ENCODE measurements around the gene SIRPA. TPM values are rescaled to one million over a fixed set of nuclear protein-coding genes. Genes with fewer than 3 reads are reported as not detected.

SIRPA gene
- total and polyA plus RNA-seq, 11 donors: 8.6 to 73.5 (median 28.5) TPM

DNA sequence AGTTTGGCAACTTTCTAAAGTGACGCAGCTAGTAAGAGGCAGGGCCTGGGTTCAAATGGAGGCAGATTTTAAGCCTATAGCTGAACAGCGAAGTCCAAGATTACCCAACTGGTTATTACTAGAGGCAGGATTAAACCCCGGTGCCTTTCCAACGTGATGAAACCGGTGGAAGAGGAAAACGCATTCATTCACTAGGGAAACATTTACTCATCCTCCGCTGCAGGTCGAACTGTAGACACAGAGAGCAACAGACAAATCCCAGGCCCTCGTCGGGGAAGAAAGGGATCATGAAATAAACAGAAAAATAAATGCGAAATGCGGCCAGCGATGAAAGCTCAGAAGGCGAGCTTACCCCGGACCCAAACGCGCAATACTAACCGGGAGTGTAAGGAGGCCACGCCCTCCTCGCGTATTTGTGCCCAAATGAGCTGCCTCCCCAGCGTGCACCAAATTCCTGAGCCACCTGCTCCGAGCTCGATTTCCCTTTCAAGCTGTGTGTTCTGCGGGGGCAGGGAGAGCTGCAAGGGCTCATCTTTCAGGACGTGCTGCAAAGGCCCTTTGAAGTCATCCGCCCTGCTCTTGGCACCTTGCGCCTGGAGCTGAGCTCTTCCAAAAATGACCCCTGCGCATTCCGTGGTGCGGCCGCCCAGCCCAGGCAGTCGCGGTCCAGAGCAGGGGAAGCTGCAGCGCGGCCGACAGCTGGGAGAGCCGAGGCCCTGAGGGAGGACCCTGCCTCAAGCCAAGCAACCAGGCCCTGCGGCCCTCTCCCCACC, 51.7 kb downstream of the SIRPA start:
- TF ChIP-seq, protein P1, sequence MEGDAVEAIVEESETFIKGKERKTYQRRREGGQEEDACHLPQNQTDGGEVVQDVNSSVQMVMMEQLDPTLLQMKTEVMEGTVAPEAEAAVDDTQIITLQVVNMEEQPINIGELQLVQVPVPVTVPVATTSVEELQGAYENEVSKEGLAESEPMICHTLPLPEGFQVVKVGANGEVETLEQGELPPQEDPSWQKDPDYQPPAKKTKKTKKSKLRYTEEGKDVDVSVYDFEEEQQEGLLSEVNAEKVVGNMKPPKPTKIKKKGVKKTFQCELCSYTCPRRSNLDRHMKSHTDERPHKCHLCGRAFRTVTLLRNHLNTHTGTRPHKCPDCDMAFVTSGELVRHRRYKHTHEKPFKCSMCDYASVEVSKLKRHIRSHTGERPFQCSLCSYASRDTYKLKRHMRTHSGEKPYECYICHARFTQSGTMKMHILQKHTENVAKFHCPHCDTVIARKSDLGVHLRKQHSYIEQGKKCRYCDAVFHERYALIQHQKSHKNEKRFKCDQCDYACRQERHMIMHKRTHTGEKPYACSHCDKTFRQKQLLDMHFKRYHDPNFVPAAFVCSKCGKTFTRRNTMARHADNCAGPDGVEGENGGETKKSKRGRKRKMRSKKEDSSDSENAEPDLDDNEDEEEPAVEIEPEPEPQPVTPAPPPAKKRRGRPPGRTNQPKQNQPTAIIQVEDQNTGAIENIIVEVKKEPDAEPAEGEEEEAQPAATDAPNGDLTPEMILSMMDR (IDR thresholded peaks at IDR 0.05): no peak
- no peak for TF ChIP-seq POLR2A (IDR thresholded peaks at IDR 0.05)
- 6 to 11% (median 9%) methylated on average over 30 to 39 of the region's 39 CpGs for WGBS, 4 donors
- ATAC-seq: peak in 3 of 4 donors; percentile 12 to 39 (median 26)
- Histone ChIP-seq H3K4me1 (peaks cover 0 to 69% (median 5%) of the 10 kb centered on the region in 12 donors), H3K27me3 (peaks cover 0 to 11% (median 0%) of the 10 kb centered on the region in 9 donors), H3K9me3 (no peaks in the 10 kb centered on the region), H3K36me3 (no peaks in the 10 kb centered on the region), H3K27ac (peak overlapping the region in 2 of 12 donors; percentile 16 to 91), H3K4me3 (peak overlapping the region in 11 of 12 donors; percentile 14 to 38 (median 33))
- DNase-seq: peak in 2 of 5 donors; percentile 45 to 65
- intact Hi-C loops (cut with DNase I): no loop called here

DNA sequence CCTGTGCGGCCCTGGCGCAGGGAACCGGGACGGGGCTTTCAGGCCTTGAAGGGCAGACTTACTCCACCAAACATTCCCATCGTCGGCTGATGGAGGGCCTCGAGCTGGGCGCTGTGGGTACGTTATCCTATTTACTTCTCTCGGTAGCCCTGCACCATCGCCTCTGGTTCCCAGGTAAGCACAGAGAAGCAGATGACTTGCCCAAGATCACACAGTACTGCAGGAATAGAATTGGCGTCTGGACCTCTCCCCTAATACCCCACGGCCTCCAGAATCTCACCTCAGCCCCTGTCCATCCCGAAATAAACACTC, 52.3 kb downstream of the SIRPA start:
- no peaks in the 10 kb centered on the region for H3K9me3 ChIP-seq
- no peak for DNase-seq
- ATAC-seq: no peak
- no peak for TF ChIP-seq POLR2A (IDR thresholded peaks at IDR 0.05)
- TF ChIP-seq, protein P1 (IDR thresholded peaks at IDR 0.05): no peak
- peaks cover 0 to 11% (median 0%) of the 10 kb centered on the region in 9 donors for H3K27me3 ChIP-seq
- peak overlapping the region in 7 of 12 donors; percentile 14 to 38 (median 33) for H3K4me3 ChIP-seq
- peak overlapping the region in 1 of 12 donors; percentile 91 for H3K27ac ChIP-seq
- H3K36me3 ChIP-seq: no peaks in the 10 kb centered on the region
- 53 to 68% (median 63%) methylated on average over 9 to 14 of the region's 14 CpGs for WGBS, 4 donors
- intact Hi-C loops (cut with DNase I): no loop called here
- H3K4me1 ChIP-seq: peaks cover 0 to 69% (median 5%) of the 10 kb centered on the region in 12 donors

DNA sequence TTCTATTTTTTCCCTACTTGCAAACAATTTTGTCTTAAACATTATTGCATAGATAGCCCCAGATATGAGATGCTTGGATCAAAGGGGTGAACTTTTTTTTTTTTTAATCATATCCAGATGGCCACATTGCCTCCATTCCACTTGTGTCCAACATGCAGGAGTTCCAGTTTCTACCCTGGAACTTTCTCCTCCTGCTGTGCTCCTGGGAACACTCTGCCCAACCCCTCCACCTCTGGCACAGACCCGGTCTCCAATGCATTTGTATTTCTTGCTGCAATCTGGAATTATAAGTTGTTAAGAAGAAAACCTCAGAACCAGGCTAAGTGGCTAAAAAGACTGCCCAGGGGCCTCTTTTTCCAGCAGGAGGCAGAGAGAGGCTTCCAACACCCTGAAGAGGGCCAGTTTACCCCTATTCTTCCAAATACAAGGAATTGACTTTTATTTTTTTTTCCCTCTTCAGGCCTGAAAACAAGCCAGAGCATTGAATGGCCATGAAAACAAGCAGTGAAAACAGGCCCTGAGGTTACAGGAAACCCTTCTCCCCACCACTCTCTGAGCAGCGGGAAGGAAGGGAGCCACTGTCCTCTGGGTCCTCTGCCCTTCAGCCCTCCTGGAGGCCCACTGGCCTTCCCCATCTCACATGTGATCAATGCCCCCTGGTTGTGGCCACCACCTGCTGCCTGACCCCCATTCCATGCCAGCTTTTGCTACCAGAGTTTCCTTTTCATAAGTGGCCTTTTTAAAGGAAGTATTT, 54.3 kb downstream of the SIRPA start:
- TF ChIP-seq, protein P1 (IDR thresholded peaks at IDR 0.05): no peak
- TF ChIP-seq POLR2A (IDR thresholded peaks at IDR 0.05): no peak
- intact Hi-C loops (cut with DNase I): no loop called here
- H3K9me3 ChIP-seq: no peaks in the 10 kb centered on the region
- DNase-seq: no peak
- WGBS, 4 donors: 57 to 78% (median 60%) methylated on average over 2 of the region's 2 CpGs
- peak overlapping the region in 1 of 12 donors; percentile 67 for H3K27ac ChIP-seq
- peaks cover 0 to 58% (median 4%) of the 10 kb centered on the region in 12 donors for H3K4me1 ChIP-seq
- peaks cover 0 to 15% (median 0%) of the 10 kb centered on the region in 9 donors for H3K27me3 ChIP-seq
- no peak for ATAC-seq
- no peaks in the 10 kb centered on the region for H3K36me3 ChIP-seq
- H3K4me3 ChIP-seq: no peak overlapping the region

DNA sequence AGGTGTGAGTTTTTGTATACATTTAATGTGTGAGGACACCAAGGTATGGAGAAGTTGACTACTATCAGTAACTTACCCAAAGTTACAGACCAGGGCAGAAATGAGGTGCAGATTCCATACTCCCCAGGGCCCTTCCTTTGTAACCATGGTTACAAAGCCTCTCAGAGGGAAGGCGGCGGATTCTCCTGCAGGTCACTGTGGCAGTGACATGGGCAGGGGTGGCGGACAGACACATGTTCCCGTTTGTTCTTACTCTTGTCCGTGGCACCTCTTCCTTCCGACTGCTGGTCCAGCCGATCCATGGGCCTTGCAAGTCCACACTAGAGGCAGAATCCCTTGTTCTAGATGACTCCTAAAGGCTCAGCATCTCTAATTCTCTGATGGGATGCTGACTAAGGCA, 55.6 kb downstream of the SIRPA start:
- H3K36me3 ChIP-seq: no peaks in the 10 kb centered on the region
- H3K9me3 ChIP-seq: no peaks in the 10 kb centered on the region
- DNase-seq (no peak), ATAC-seq (no peak)
- intact Hi-C loops (cut with DNase I): no loop called here
- H3K27ac ChIP-seq: no peak overlapping the region
- 80 to 86% (median 83%) methylated on average over 7 of the region's 7 CpGs for WGBS, 4 donors
- no peak for TF ChIP-seq POLR2A (IDR thresholded peaks at IDR 0.05)
- TF ChIP-seq, protein P1 (IDR thresholded peaks at IDR 0.05): no peak
- H3K27me3 ChIP-seq: peaks cover 0 to 4% (median 0%) of the 10 kb centered on the region in 9 donors
- H3K4me1 ChIP-seq: peaks cover 0 to 53% (median 4%) of the 10 kb centered on the region in 12 donors
- no peak overlapping the region for H3K4me3 ChIP-seq
